ENCODE measurements around the gene ZNF669.
"Not testable (repeated sequence)": the region's sequence is repeated elsewhere in the genome, so short reads cannot be mapped to it uniquely, and the experiment has no call there.

DNA sequence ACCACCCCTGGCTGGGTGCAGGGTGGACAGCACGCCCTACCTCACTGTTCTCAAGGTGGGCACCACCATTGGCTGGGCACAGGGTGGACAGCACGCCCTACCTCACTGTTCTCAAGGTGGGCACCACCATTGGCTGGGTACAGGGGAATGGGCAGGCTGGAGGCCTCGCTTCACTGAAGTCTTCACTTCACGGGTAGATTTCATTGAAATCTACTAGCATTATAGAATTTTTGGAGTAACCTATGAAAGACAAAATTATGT, 16.2 kb upstream of the ZNF669 start:
- not testable (repeated sequence) for TF ChIP-seq CTCF, POLR2A (IDR thresholded peaks at IDR 0.05)

Measured in testis (tissue), 2 donors.